B cell (primary cell): ENCODE measurements around the gene GPC5.

Source experiments
- EZH2 ChIP-seq: IDR thresholded peaks from 2 replicates; pipeline ENCODE4 v1.6.1; 2012; ENCODE audit warnings: borderline replicate concordance, low read depth, mild to moderate bottlenecking, moderate library complexity, low read length; ENCODE audit not compliant: insufficient read depth, poor library complexity, severe bottlenecking
- TF ChIP-seq, protein P1 (sequence below): fragments of 200-600 bp; IDR thresholded peaks from one replicate; pipeline ENCODE4 v1.8.0; 2022; ENCODE audit warnings: antibody characterized with exemption, mild to moderate bottlenecking

DNA sequence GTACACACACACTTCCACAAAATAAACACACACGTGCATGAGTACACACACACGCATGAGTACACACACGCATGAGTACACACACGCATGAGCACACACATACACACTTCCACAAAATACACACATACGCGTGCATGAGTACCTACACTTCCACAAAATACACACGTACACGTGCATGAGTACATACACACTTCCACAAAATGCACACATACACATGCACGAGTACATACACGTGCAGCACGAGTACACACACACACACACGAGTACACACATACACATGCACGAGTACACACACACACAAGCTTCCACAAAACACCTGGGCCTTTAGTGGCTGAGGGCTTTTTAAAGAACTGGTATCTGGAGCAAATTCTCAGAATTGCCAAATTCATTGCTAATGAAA, 619.3 kb downstream of the GPC5 start:
- TF ChIP-seq, protein P1, sequence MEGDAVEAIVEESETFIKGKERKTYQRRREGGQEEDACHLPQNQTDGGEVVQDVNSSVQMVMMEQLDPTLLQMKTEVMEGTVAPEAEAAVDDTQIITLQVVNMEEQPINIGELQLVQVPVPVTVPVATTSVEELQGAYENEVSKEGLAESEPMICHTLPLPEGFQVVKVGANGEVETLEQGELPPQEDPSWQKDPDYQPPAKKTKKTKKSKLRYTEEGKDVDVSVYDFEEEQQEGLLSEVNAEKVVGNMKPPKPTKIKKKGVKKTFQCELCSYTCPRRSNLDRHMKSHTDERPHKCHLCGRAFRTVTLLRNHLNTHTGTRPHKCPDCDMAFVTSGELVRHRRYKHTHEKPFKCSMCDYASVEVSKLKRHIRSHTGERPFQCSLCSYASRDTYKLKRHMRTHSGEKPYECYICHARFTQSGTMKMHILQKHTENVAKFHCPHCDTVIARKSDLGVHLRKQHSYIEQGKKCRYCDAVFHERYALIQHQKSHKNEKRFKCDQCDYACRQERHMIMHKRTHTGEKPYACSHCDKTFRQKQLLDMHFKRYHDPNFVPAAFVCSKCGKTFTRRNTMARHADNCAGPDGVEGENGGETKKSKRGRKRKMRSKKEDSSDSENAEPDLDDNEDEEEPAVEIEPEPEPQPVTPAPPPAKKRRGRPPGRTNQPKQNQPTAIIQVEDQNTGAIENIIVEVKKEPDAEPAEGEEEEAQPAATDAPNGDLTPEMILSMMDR, result no peak
- TF ChIP-seq EZH2, result no peak
